IMR-90 (cell line): ENCODE results near the gene CREBBP. TPM values are rescaled to one million over a fixed set of nuclear protein-coding genes. Genes with fewer than 3 reads are reported as not detected.

ENCODE experiments used
- ATAC-seq: fragments of 200-7000 bp; cut with Tn5 transposase; 2 replicates; pipeline ENCODE4 v1.9.1; 2020; ENCODE audit warnings: low read depth, mild to moderate bottlenecking, moderate library complexity
- BruUV-seq: library from RNA; stranded (reverse); fragments of 400-500 nt; replicated peaks from 2 replicates; lab custom pipeline; 2021; lab: Mats Ljungman, UMichigan
- CTCF ChIA-PET: fragments of 300-600 bp; formaldehyde crosslinking; extraction: SDS; loops from one replicate; lab custom pipeline; 2021; ENCODE audit warnings: antibody characterized with exemption; lab: Yijun Ruan, JAX
- POLR2A ChIA-PET: fragments of 300-600 bp; sonication (Branson Sonifier 250); formaldehyde crosslinking; loops from one replicate; lab custom pipeline; 2022; ENCODE audit warnings: antibody characterized with exemption; ENCODE audit not compliant: unreplicated experiment; lab: Charles Lee
- DNase-seq: peaks from one replicate; pipeline ENCODE4 v3.0.0; 2013
- H2AFZ ChIP-seq: replicated peaks from 2 replicates; pipeline ENCODE3; 2013; ENCODE audit warnings: low read length, mild to moderate bottlenecking; ENCODE audit not compliant: poor library complexity
- H2AK5ac ChIP-seq: 2 replicates; pipeline ENCODE4 v1.6.1; 2013; ENCODE audit warnings: low read depth, low read length, inconsistent platforms
- H2AK9ac ChIP-seq: replicated peaks from 2 replicates; pipeline ENCODE3; 2013; ENCODE audit warnings: mild to moderate bottlenecking, low read depth, low read length, moderate library complexity; ENCODE audit not compliant: poor library complexity
- H2BK120ac ChIP-seq: 2 replicates; pipeline ENCODE4 v1.6.1; 2013; ENCODE audit warnings: low read depth, low read length, inconsistent platforms
- H2BK15ac ChIP-seq: 3 replicates; pipeline ENCODE4 v1.6.1; 2013; ENCODE audit warnings: low read depth, low read length, inconsistent platforms
- H2BK20ac ChIP-seq: 2 replicates; pipeline ENCODE4 v1.6.1; 2013; ENCODE audit warnings: low read depth, mild to moderate bottlenecking, inconsistent platforms, low read length, moderate library complexity
- H2BK5ac ChIP-seq: 2 replicates; pipeline ENCODE4 v1.6.1; 2013; ENCODE audit warnings: mild to moderate bottlenecking, low read depth, low read length, inconsistent platforms; ENCODE audit not compliant: poor library complexity, severe bottlenecking
- H3K14ac ChIP-seq: replicated peaks from 2 replicates; pipeline ENCODE4 v1.6.1; 2013; ENCODE audit warnings: low read depth, low read length, inconsistent platforms
- H3K18ac ChIP-seq: 2 replicates; pipeline ENCODE4 v1.6.1; 2013; ENCODE audit warnings: low read depth, low read length, control low read depth
- H3K23ac ChIP-seq: 2 replicates; pipeline ENCODE4 v1.6.1; 2013; ENCODE audit warnings: low read depth, low read length, inconsistent platforms
- H3K27ac ChIP-seq: 2 replicates; pipeline ENCODE4 v1.5.1; 2013; ENCODE audit warnings: mild to moderate bottlenecking, control low read depth, low read length; ENCODE audit not compliant: insufficient read depth
- H3K27me3 ChIP-seq: 2 replicates; pipeline ENCODE4 v1.6.1; 2013; ENCODE audit warnings: low read length; ENCODE audit not compliant: control insufficient read depth, insufficient read depth
- H3K36me3 ChIP-seq: 2 replicates; pipeline ENCODE4 v1.6.1; 2013; ENCODE audit warnings: low read length, mixed read lengths; ENCODE audit not compliant: control insufficient read depth, insufficient read depth
- H3K4ac ChIP-seq: 2 replicates; pipeline ENCODE4 v1.6.1; 2013; ENCODE audit warnings: low read depth, low read length, inconsistent platforms
- H3K4me1 ChIP-seq: 2 replicates; pipeline ENCODE4 v1.6.1; 2013; ENCODE audit warnings: low read length, mixed read lengths; ENCODE audit not compliant: control insufficient read depth, insufficient read depth
- H3K4me2 ChIP-seq: 2 replicates; pipeline ENCODE4 v1.6.1; 2013; ENCODE audit warnings: low read depth, mild to moderate bottlenecking, control low read depth, low read length, moderate library complexity
- H3K4me3 ChIP-seq: 2 replicates; pipeline ENCODE4 v1.5.1; 2013; ENCODE audit warnings: low read depth, mild to moderate bottlenecking, control low read depth, low read length, moderate library complexity; ENCODE audit not compliant: insufficient read depth
- H3K56ac ChIP-seq: 2 replicates; pipeline ENCODE4 v1.6.1; 2013; ENCODE audit warnings: low read length, inconsistent platforms; ENCODE audit not compliant: insufficient read depth; ENCODE audit errors: extremely low read depth
- H3K79me1 ChIP-seq, 2 experiments: 2 replicates each; pipeline ENCODE4 v1.6.1; 2013; ENCODE audit warnings: low read length in 2 of 2, inconsistent platforms in 1 of 2, low read depth in 1 of 2
- H3K9ac ChIP-seq: 2 replicates; pipeline ENCODE4 v1.6.1; 2013; ENCODE audit warnings: low read depth, low read length, control low read depth
- H3K9me1 ChIP-seq: 2 replicates; pipeline ENCODE4 v1.6.1; 2013; ENCODE audit warnings: low read length, inconsistent platforms; ENCODE audit not compliant: insufficient read depth
- H3K9me3 ChIP-seq: 2 replicates; pipeline ENCODE4 v1.6.1; 2013; ENCODE audit warnings: low read length; ENCODE audit not compliant: control insufficient read depth, insufficient read depth
- H4K20me1 ChIP-seq: 2 replicates; pipeline ENCODE4 v1.6.1; 2013; ENCODE audit warnings: low read length, inconsistent platforms; ENCODE audit not compliant: insufficient read depth
- H4K5ac ChIP-seq: 2 replicates; pipeline ENCODE4 v1.6.1; 2013; ENCODE audit warnings: mild to moderate bottlenecking, low read depth, low read length, control low read depth
- H4K8ac ChIP-seq, 2 experiments: 2 replicates each; pipeline ENCODE4 v1.6.1; 2013; ENCODE audit warnings: low read depth in 2 of 2, low read length in 2 of 2, control low read depth in 1 of 2, inconsistent platforms in 1 of 2
- H4K91ac ChIP-seq: 2 replicates; pipeline ENCODE4 v1.6.1; 2013; ENCODE audit warnings: low read depth, low read length, inconsistent platforms; ENCODE audit not compliant: insufficient read depth
- BHLHE40 ChIP-seq: fragments of 150-350 bp; IDR thresholded peaks from 2 replicates; pipeline ENCODE4 v1.6.1; 2016; ENCODE audit warnings: mild to moderate bottlenecking, low read depth, low read length
- CEBPB ChIP-seq: IDR thresholded peaks from 2 replicates; pipeline ENCODE4 v1.6.1; 2012; ENCODE audit warnings: low read depth, low read length, improper control_type of control experiment
- CHD1 ChIP-seq: IDR thresholded peaks from 2 replicates; pipeline ENCODE4 v1.6.1; 2012; ENCODE audit warnings: low read depth, low read length, improper control_type of control experiment
- ELK1 ChIP-seq: fragments of 150-350 bp; IDR thresholded peaks from 2 replicates; pipeline ENCODE4 v1.6.1; 2016; ENCODE audit warnings: low read depth, mild to moderate bottlenecking, low read length, moderate library complexity, borderline replicate concordance
- MAFK ChIP-seq: IDR thresholded peaks from 2 replicates; pipeline ENCODE4 v1.6.1; 2012; ENCODE audit warnings: low read depth, low read length, improper control_type of control experiment
- MAZ ChIP-seq: IDR thresholded peaks from 2 replicates; pipeline ENCODE4 v1.6.1; 2012; ENCODE audit warnings: low read depth, mild to moderate bottlenecking, low read length, improper control_type of control experiment, moderate library complexity, borderline replicate concordance
- MXI1 ChIP-seq: IDR thresholded peaks from 2 replicates; pipeline ENCODE4 v1.6.1; 2012; ENCODE audit warnings: low read depth, mild to moderate bottlenecking, low read length, moderate library complexity, borderline replicate concordance
- NFE2L2 ChIP-seq: fragments of 150-350 bp; IDR thresholded peaks from 2 replicates; pipeline ENCODE4 v1.6.1; 2016; ENCODE audit warnings: low read depth, mild to moderate bottlenecking, low read length
- POLR2A ChIP-seq: IDR thresholded peaks from 2 replicates; pipeline ENCODE4 v1.6.1; 2012; ENCODE audit warnings: mild to moderate bottlenecking, low read depth, low read length
- RAD21 ChIP-seq: IDR thresholded peaks from 2 replicates; pipeline ENCODE4 v1.6.1; 2012; ENCODE audit warnings: low read length, improper control_type of control experiment
- RCOR1 ChIP-seq: IDR thresholded peaks from 2 replicates; pipeline ENCODE4 v1.6.1; 2012; ENCODE audit warnings: mild to moderate bottlenecking, low read length, improper control_type of control experiment; ENCODE audit not compliant: insufficient replicate concordance
- RFX5 ChIP-seq: IDR thresholded peaks from 2 replicates; pipeline ENCODE4 v1.8.0; 2012; ENCODE audit warnings: low read depth, mild to moderate bottlenecking, low read length, moderate library complexity
- USF2 ChIP-seq: fragments of 150-350 bp; IDR thresholded peaks from 2 replicates; pipeline ENCODE4 v1.6.1; 2017; ENCODE audit warnings: mild to moderate bottlenecking, antibody characterized with exemption, low read length, low read depth
- WGBS, 2 experiments: methylation state at CpG; one replicate each; pipeline versions ENCODE4 v1.1.5 to v1.1.7; 2013; ENCODE audit warnings: missing lambda C conversion rate in 2 of 2; ENCODE audit not compliant: insufficient read length in 1 of 2; ENCODE audit errors: extremely low coverage in 2 of 2; 5-methylcytosine and 5-hydroxymethylcytosine counted together
- dilution Hi-C: fragments of 300-500 bp; cut with HindIII; formaldehyde crosslinking; loops from one replicate; pipeline ENCODE4 v1.14.3; 2018; ENCODE audit warnings: low sequenced_read_pairs; ENCODE audit not compliant: unreplicated experiment
- in situ Hi-C: fragments of 300-500 bp; cut with MboI; formaldehyde crosslinking; loops from 3 replicates; pipeline ENCODE4 v1.14.3; 2019; ENCODE audit warnings: low sequenced_read_pairs, inconsistent platforms, mixed read lengths
- intact Hi-C: fragments of 100-400 bp; cut with micrococcal nuclease; formaldehyde crosslinking; loops from 2 replicates; pipeline ENCODE4 v1.10.0; 2022
- polyA plus RNA-seq, 3 experiments: library from polyadenylated mRNA; depleted of rRNA; stranded (reverse); fragments of >200 nt; gene quantifications; 2 replicates each; pipeline ENCODE4 v1.2.3, GENCODE V29; 2012; ENCODE audit warnings: low replicate concordance in 1 of 3
- total RNA-seq: library from RNA; depleted of rRNA; stranded (reverse); fragments of >200 nt; gene quantifications from 2 replicates; pipeline ENCODE4 v1.2.3, GENCODE V29; 2012
- TF ChIP-seq, protein P1 (sequence below): conservative IDR thresholded peaks from 2 replicates; pipeline ENCODE4 v1.5.1; 2012; ENCODE audit warnings: mild to moderate bottlenecking, low read depth, low read length, improper control_type of control experiment

Gene CREBBP
- total and polyA plus RNA-seq, 2 of the 4 experiments (the other 2 are of a cell fraction), result 7.3 to 12.5 TPM

DNA sequence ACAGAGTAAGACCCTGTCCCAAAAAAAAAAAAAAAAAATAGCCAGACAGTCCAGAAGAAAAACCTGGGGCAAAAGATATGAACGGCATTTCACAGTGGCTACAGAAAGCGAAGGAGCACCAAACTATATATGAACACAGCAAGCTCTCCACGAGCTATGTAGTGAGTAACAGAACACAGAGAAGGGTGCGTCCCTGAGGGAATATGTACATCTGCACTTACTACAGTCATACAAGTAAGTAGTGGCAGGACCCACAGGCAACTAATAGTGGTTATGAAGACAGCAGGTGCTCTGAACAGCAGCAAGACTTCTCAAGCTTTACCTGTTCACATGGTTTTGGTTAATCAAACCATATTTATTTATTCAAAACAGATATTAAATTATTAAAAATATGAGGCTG is 179.0 kb downstream of the CREBBP start:
- Histone ChIP-seq H4K91ac (no peak overlapping the region), H2BK5ac (no peak overlapping the region), H3K56ac (no peak overlapping the region), H2BK20ac (no peak overlapping the region), H4K8ac (no peak overlapping the region), H3K18ac (no peak overlapping the region), H2BK15ac (no peak overlapping the region), H3K27ac (no peak overlapping the region), H3K4me2 (no peak overlapping the region), H2AK5ac (no peak overlapping the region), H3K27me3 (no peaks in the 10 kb centered on the region), H3K79me1 (peaks cover 20 to 39% of the 10 kb centered on the region in 2 experiments), H2AFZ (no peak overlapping the region), H4K20me1 (0 out of 2 replicates have a peak, but pooled peaks cover 7% of the 10 kb centered on the region), H3K4me1 (peaks cover 2% of the 10 kb centered on the region; the same call in 1 of the 2 replicates), H4K5ac (no peak overlapping the region), H3K36me3 (no peaks in the 10 kb centered on the region), H3K9ac (no peak overlapping the region), H2AK9ac (no peak overlapping the region), H3K14ac (no peak overlapping the region), H3K9me1 (no peaks in the 10 kb centered on the region; the same call in 1 of the 2 replicates), H3K4ac (no peak overlapping the region), H3K23ac (no peak overlapping the region), H3K9me3 (no peaks in the 10 kb centered on the region), H3K4me3 (no peak overlapping the region), H2BK120ac (no peak overlapping the region)
- DNase-seq, result no peak
- BruUV-seq, result no TSS peak
- intact Hi-C loops, result no loop called here
- POLR2A ChIA-PET, result interaction anchor here (0.6 kb wide), 1 partner anchor 12 kb away, joined by 5 read pairs; no protein-coding TSS in a partner anchor
- TF ChIP-seq, protein P1, sequence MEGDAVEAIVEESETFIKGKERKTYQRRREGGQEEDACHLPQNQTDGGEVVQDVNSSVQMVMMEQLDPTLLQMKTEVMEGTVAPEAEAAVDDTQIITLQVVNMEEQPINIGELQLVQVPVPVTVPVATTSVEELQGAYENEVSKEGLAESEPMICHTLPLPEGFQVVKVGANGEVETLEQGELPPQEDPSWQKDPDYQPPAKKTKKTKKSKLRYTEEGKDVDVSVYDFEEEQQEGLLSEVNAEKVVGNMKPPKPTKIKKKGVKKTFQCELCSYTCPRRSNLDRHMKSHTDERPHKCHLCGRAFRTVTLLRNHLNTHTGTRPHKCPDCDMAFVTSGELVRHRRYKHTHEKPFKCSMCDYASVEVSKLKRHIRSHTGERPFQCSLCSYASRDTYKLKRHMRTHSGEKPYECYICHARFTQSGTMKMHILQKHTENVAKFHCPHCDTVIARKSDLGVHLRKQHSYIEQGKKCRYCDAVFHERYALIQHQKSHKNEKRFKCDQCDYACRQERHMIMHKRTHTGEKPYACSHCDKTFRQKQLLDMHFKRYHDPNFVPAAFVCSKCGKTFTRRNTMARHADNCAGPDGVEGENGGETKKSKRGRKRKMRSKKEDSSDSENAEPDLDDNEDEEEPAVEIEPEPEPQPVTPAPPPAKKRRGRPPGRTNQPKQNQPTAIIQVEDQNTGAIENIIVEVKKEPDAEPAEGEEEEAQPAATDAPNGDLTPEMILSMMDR, result no peak
- no peak for TF ChIP-seq CEBPB
- no peak for TF ChIP-seq USF2
- no peak for TF ChIP-seq MAFK
- no peak for TF ChIP-seq POLR2A
- TF ChIP-seq BHLHE40, result no peak
- no peak for TF ChIP-seq RCOR1
- no peak for TF ChIP-seq MAZ
- no peak for TF ChIP-seq ELK1
- TF ChIP-seq MXI1, result no peak
- TF ChIP-seq NFE2L2, result no peak
- TF ChIP-seq CHD1, result no peak
- TF ChIP-seq RFX5, result no peak
- TF ChIP-seq RAD21, result no peak
- ATAC-seq, result no peak
- in situ Hi-C loops, result no loop called here
- dilution Hi-C loops, result no loop called here
- CTCF ChIA-PET, result interaction anchor here (1.0 kb wide), 1 partner anchor 11 kb away, joined by 3 read pairs; no protein-coding TSS in a partner anchor
- WGBS, 2 experiments, result no CpG with 5 or more reads among the region's 4 CpGs
